ENCODE measurements around the gene KLKB1. TPM values are rescaled to one million over a fixed set of nuclear protein-coding genes. Genes with fewer than 3 reads are reported as not detected.
"Not testable (repeated sequence)": the region's sequence is repeated elsewhere in the genome, so short reads cannot be mapped to it uniquely, and the experiment has no call there.

The KLKB1 gene
- total and polyA plus RNA-seq, 2 donors (not counting 3 experiments of a cell fraction or from before 2014, with no cell fraction given) = not detected

DNA sequence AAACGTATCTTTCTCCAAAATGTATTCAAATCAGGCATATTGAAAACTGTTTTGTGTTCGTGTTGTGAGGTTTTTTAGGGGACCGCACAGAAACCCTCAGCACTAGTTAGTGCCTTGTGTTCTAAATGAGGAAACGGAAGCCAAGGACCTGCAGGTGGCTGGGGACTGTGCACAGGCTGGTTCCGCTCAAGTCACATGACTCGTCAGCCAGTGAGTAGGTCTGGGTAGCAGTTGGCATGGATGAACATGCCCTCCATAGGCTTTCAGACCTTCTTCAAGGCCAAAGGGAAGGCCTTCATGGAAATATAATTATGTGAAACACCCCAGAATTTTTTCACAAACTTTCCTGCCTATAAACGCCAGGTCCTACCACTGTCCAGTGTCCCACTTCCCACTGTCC lies 37.4 kb downstream of the KLKB1 start:
- intact Hi-C loops (cut with micrococcal nuclease) = no loop called here
- no TSS peak for BruUV-seq (replicated peaks)

GRCh38 chr4:186265250-186265649 lies 37.9 kb downstream of the KLKB1 start:
- DNase-seq (ENCODE audit: low read depth, low spot score); H3K79me2 ChIP-seq (ENCODE audit: control insufficient read depth, insufficient read depth, low read length); BruUV-seq (replicated peaks); H3K9me1 ChIP-seq (replicated peaks; ENCODE audit: control insufficient read depth, extremely low read depth, insufficient read depth, low read length); H3K27ac ChIP-seq (ENCODE audit: insufficient read depth, low read depth, low read length); dilution Hi-C loops (cut with MboI; ENCODE audit: extremely low pct_ligation_motif_present, low sequenced_read_pairs); H3K4me3 ChIP-seq (replicated peaks in 1 of 3; ENCODE audit: insufficient read depth in 1 of 3, low read depth in 1 of 3, low read length in 3 of 3); POLR2A ChIA-PET; H4K20me1 ChIP-seq (replicated peaks; ENCODE audit: control insufficient read depth, extremely low read depth, insufficient read depth, low read length); H3K4me1 ChIP-seq (ENCODE audit: control insufficient read depth, extremely low read depth, insufficient read depth, low read length); intact Hi-C loops (cut with micrococcal nuclease); FAIRE-seq; H3K4me2 ChIP-seq (ENCODE audit: insufficient read depth, low read length); H3K9ac ChIP-seq (replicated peaks; ENCODE audit: extremely low read depth, insufficient read depth, low read length); H3K9me3 ChIP-seq (replicated peaks; ENCODE audit: control insufficient read depth, insufficient read depth, low read length); H2AFZ ChIP-seq (ENCODE audit: low read depth, low read length); H3K27me3 ChIP-seq (ENCODE audit: control insufficient read depth in 2 of 2, insufficient read depth in 2 of 2, low read length in 2 of 2); CTCF ChIA-PET; H3K36me3 ChIP-seq (ENCODE audit: control insufficient read depth in 2 of 2, extremely low read depth in 1 of 2, insufficient read depth in 2 of 2, low read length in 2 of 2): not testable (repeated sequence)

More for the DNA sequence above, 37.4 kb downstream of the KLKB1 start:
- Histone ChIP-seq H3K9ac (replicated peaks; ENCODE audit: extremely low read depth, insufficient read depth, low read length) (no peak overlapping the region), H3K36me3 (ENCODE audit: control insufficient read depth in 2 of 2, extremely low read depth in 1 of 2, insufficient read depth in 2 of 2, low read length in 2 of 2) (no peaks in the 10 kb centered on the region), H3K79me2 (ENCODE audit: control insufficient read depth, insufficient read depth, low read length) (no peaks in the 10 kb centered on the region), H3K9me1 (replicated peaks; ENCODE audit: control insufficient read depth, extremely low read depth, insufficient read depth, low read length) (no peaks in the 10 kb centered on the region), H3K4me2 (ENCODE audit: insufficient read depth, low read length) (no peak overlapping the region), H3K27me3 (ENCODE audit: control insufficient read depth in 2 of 2, insufficient read depth in 2 of 2, low read length in 2 of 2) (no peaks in the 10 kb centered on the region), H3K4me3 (replicated peaks in 1 of 3; ENCODE audit: insufficient read depth in 1 of 3, low read depth in 1 of 3, low read length in 3 of 3) (no peak overlapping the region), H3K4me1 (ENCODE audit: control insufficient read depth, extremely low read depth, insufficient read depth, low read length) (no peaks in the 10 kb centered on the region), H2AFZ (ENCODE audit: low read depth, low read length) (no peak overlapping the region), H3K27ac (ENCODE audit: insufficient read depth, low read depth, low read length) (no peak overlapping the region), H3K9me3 (replicated peaks; ENCODE audit: control insufficient read depth, insufficient read depth, low read length) (no peaks in the 10 kb centered on the region), H4K20me1 (replicated peaks; ENCODE audit: control insufficient read depth, extremely low read depth, insufficient read depth, low read length) (no peaks in the 10 kb centered on the region)
- dilution Hi-C loops (cut with MboI; ENCODE audit: extremely low pct_ligation_motif_present, low sequenced_read_pairs) = no loop called here
- ChIA-PET CTCF (no interaction called here), POLR2A (no interaction called here)
- no peak for TF ChIP-seq JUN (IDR thresholded peaks at IDR 0.05; ENCODE audit: borderline replicate concordance, insufficient read depth, insufficient read length, low read depth)
- no peak for TF ChIP-seq FOS (IDR thresholded peaks at IDR 0.05; ENCODE audit: borderline replicate concordance, insufficient read depth, low read length)
- no peak for TF ChIP-seq MYC (IDR thresholded peaks at IDR 0.05; ENCODE audit: low read depth, low read length)
- TF ChIP-seq GATA2 (IDR thresholded peaks at IDR 0.05; ENCODE audit: insufficient read depth, insufficient read length, low read depth, low read length) = no peak
- TF ChIP-seq, protein P1, sequence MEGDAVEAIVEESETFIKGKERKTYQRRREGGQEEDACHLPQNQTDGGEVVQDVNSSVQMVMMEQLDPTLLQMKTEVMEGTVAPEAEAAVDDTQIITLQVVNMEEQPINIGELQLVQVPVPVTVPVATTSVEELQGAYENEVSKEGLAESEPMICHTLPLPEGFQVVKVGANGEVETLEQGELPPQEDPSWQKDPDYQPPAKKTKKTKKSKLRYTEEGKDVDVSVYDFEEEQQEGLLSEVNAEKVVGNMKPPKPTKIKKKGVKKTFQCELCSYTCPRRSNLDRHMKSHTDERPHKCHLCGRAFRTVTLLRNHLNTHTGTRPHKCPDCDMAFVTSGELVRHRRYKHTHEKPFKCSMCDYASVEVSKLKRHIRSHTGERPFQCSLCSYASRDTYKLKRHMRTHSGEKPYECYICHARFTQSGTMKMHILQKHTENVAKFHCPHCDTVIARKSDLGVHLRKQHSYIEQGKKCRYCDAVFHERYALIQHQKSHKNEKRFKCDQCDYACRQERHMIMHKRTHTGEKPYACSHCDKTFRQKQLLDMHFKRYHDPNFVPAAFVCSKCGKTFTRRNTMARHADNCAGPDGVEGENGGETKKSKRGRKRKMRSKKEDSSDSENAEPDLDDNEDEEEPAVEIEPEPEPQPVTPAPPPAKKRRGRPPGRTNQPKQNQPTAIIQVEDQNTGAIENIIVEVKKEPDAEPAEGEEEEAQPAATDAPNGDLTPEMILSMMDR (IDR thresholded peaks at IDR 0.05; ENCODE audit: extremely low read depth in 1 of 2, insufficient read depth in 1 of 2, low read depth in 1 of 2, low read length in 2 of 2) = no peak
- TF ChIP-seq EZH2 (IDR thresholded peaks at IDR 0.05; ENCODE audit: borderline replicate concordance, low read depth, low read length, severe bottlenecking) = no peak
- TF ChIP-seq, protein P2, sequence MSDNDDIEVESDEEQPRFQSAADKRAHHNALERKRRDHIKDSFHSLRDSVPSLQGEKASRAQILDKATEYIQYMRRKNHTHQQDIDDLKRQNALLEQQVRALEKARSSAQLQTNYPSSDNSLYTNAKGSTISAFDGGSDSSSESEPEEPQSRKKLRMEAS (IDR thresholded peaks at IDR 0.05; ENCODE audit: insufficient read depth, insufficient read length) = no peak
- TF ChIP-seq POLR2A (IDR thresholded peaks at IDR 0.05; ENCODE audit: low read depth, low read length) = no peak
- TF ChIP-seq POLR2AphosphoS5 (IDR thresholded peaks at IDR 0.05; ENCODE audit: insufficient read depth, low read depth, low read length) = no peak
- FAIRE-seq = no peak
- DNase-seq (ENCODE audit: low read depth, low spot score) = no peak

Data from endothelial cell of umbilical vein (primary cell).